NCI-H69 (cell line): Measurements from ENCODE around the gene HOXD8.
A peak's percentile ranks its signal among the peaks of the same experiment; 100 is the strongest.

Experiments used
- DNase-seq: peaks from one replicate; lab custom pipeline; 2025; lab: John Stamatoyannopoulos, UW

The HOXD8 gene

GRCh38 chr2:176160251-176160985 lies 30.9 kb downstream of the HOXD8 start:
- DNase-seq, result no peak

- no peak for DNase-seq
Measured at GRCh38 chr2:176160986-176161824, 31.7 kb downstream of the HOXD8 start.

- DNase-seq, result no peak
Measured at GRCh38 chr2:176161825-176162626, 32.5 kb downstream of the HOXD8 start.

- no peak for DNase-seq
Measured at GRCh38 chr2:176162911-176163671, 33.6 kb downstream of the HOXD8 start.

GRCh38 chr2:176163672-176164056 lies 34.2 kb downstream of the HOXD8 start:
- DNase-seq, result no peak

GRCh38 chr2:176164201-176164600 lies 34.7 kb downstream of the HOXD8 start:
- no peak for DNase-seq

GRCh38 chr2:176164611-176165369 lies 35.3 kb downstream of the HOXD8 start:
- no peak for DNase-seq

GRCh38 chr2:176165370-176166050 lies 36.0 kb downstream of the HOXD8 start:
- no peak for DNase-seq

GRCh38 chr2:176166272-176166671 lies 36.8 kb downstream of the HOXD8 start:
- no peak for DNase-seq

- no peak for DNase-seq
Measured at GRCh38 chr2:176167398-176167797, 37.9 kb downstream of the HOXD8 start.

- no peak for DNase-seq
Measured at GRCh38 chr2:176169181-176169580, 39.7 kb downstream of the HOXD8 start.

- no peak for DNase-seq
Measured at GRCh38 chr2:176169711-176170110, 40.2 kb downstream of the HOXD8 start.

- DNase-seq, result peak; percentile 51
Measured at GRCh38 chr2:176170602-176171305, 41.2 kb downstream of the HOXD8 start.

- no peak for DNase-seq
Measured at GRCh38 chr2:176171351-176172006, 42.0 kb downstream of the HOXD8 start.

- DNase-seq, result no peak
Measured at GRCh38 chr2:176172007-176172894, 42.7 kb downstream of the HOXD8 start.

- no peak for DNase-seq
Measured at GRCh38 chr2:176172895-176173566, 43.5 kb downstream of the HOXD8 start.

- DNase-seq, result no peak
Measured at GRCh38 chr2:176173567-176174381, 44.3 kb downstream of the HOXD8 start.
